Measurements from ENCODE around the gene ZSCAN10. TPM values are rescaled to one million over a fixed set of nuclear protein-coding genes. Genes with fewer than 3 reads are reported as not detected.
"Not testable (repeated sequence)": the region's sequence is repeated elsewhere in the genome, so short reads cannot be mapped to it uniquely, and the experiment has no call there.

The ZSCAN10 gene
- polyA plus RNA-seq, 1 donor = 0.66 TPM

DNA sequence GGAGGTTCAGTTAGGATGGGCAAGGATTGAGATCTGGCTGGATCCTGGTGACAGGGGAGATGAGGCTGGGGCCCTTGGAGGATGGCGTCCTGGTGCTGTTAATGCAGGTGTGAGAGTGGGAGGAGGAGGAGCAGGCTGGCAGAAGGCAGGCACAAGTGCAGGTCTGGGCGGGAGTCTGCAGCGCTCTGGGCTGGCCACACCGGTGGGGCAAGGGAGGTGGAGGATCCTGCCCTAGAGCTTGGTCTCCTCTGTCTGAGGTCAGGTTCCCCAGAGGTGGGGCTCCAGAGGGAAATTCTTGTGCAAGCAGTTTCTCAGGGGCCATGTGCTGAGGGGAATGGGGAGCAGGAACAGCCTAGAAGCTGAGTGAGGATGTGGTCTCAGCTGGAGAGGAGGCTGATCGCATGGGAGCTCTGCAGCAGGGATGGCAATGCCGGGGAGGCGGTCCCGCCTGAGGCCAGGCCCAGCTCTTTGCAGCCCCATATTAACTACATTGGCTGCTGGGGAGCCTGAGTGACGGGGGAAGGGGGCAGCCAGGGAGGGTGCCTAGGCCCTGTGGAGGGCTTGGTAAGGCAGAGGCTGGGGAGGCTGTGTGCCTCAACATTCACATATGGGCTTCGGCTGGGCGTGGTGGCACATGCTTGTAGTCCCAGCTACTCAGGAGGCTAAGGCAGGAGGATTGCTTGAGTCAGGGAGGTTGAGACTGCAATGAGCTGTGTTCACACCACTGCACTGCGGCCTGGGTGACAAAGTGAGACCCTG lies 46.3 kb downstream of the ZSCAN10 start:
- H3K36me3 ChIP-seq (ENCODE audit: control insufficient read depth, insufficient read depth, low read length); H3K4me3 ChIP-seq (ENCODE audit: low read length); H3K4me1 ChIP-seq (ENCODE audit: control insufficient read depth, insufficient read depth, low read length); H3K9me3 ChIP-seq (ENCODE audit: control insufficient read depth, low read depth, low read length); H3K27ac ChIP-seq (ENCODE audit: low read length); DNase-seq: not testable (repeated sequence)
- no CpG with 5 or more reads among the region's 12 CpGs for WGBS (ENCODE audit: insufficient coverage, low lambda C conversion rate)
- H3K27me3 ChIP-seq (ENCODE audit: control insufficient read depth, insufficient read depth, low read length) = peaks cover 31% of the 10 kb centered on the region

DNA sequence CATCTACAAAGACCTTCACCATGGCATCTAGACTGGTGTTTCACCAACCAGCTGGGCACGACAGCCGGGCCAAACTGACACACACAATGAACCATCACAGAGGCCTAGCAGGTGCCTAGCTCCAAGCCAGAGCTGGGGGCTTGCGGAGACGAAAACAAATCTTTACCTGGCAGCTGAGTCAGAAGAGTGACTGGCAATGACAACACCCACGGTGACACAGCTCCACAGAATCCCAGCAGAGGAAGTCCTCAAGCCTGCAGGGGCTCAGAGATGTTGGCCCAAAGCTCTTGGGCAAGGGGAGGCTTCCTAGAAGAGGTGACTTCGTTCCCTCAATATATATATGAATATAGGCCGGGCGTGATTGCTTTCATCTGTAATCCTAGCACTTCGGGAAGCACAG lies 47.6 kb downstream of the ZSCAN10 start:
- peaks cover 2% of the 10 kb centered on the region for H3K4me1 ChIP-seq (ENCODE audit: control insufficient read depth, insufficient read depth, low read length)
- no peak overlapping the region for H3K4me3 ChIP-seq (ENCODE audit: low read length)
- DNase-seq = no peak
- no peaks in the 10 kb centered on the region for H3K36me3 ChIP-seq (ENCODE audit: control insufficient read depth, insufficient read depth, low read length)
- peaks cover 4% of the 10 kb centered on the region for H3K9me3 ChIP-seq (ENCODE audit: control insufficient read depth, low read depth, low read length)
- no peak overlapping the region for H3K27ac ChIP-seq (ENCODE audit: low read length)
- peaks cover 44% of the 10 kb centered on the region for H3K27me3 ChIP-seq (ENCODE audit: control insufficient read depth, insufficient read depth, low read length)
- WGBS (ENCODE audit: insufficient coverage, low lambda C conversion rate) = no CpG with 5 or more reads among the region's 9 CpGs

DNA sequence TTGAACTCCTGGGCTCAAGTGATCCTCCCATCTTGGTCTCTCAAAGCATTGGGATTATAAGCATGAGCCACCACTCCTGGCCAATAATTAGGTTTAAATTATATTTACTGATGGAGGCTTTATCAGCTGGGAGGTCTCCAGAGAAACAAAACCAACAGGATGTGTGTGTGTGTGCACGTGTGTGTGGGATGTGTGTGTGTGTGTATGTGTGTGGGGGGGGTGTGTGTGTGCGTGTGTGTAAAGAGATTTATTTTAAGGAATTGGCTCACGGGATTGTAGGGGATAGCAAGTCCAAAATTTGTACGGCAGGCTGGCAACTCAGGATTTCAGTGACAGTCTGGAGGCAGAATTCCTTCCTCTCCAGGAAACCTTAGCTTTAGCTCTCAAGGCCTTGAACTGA lies 48.1 kb downstream of the ZSCAN10 start:
- peaks cover 49% of the 10 kb centered on the region for H3K27me3 ChIP-seq (ENCODE audit: control insufficient read depth, insufficient read depth, low read length)

DNA sequence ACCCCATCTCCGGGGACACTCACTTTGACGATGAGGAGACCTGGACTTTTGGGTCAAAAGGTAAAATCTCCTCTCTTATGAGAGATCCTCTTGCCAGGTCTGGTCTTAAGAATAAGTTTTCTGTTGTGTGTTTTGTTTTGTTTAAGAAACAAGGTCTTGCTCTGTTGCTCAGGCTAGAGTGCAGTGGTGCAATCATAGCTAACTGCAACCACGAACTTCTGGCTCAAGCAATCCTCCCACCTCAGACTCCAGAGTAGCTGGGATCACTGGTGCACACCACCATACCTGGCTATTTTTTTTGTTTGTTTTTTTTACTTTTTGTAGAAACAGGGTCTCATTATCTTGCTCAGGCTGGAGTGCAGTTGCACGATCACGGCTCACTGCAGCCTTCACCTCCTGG lies 48.6 kb downstream of the ZSCAN10 start:
- Histone ChIP-seq H3K4me3 (ENCODE audit: low read length) (no peak overlapping the region), H3K27me3 (ENCODE audit: control insufficient read depth, insufficient read depth, low read length) (peaks cover 54% of the 10 kb centered on the region)

More for the DNA sequence above, 48.1 kb downstream of the ZSCAN10 start:
- Histone ChIP-seq H3K4me1 (ENCODE audit: control insufficient read depth, insufficient read depth, low read length) (peaks cover 5% of the 10 kb centered on the region), H3K27ac (ENCODE audit: low read length) (no peak overlapping the region), H3K4me3 (ENCODE audit: low read length) (no peak overlapping the region), H3K9me3 (ENCODE audit: control insufficient read depth, low read depth, low read length) (peaks cover 7% of the 10 kb centered on the region), H3K36me3 (ENCODE audit: control insufficient read depth, insufficient read depth, low read length) (no peaks in the 10 kb centered on the region)
- WGBS (ENCODE audit: insufficient coverage, low lambda C conversion rate) = no CpG with 5 or more reads among the region's 4 CpGs
- no peak for DNase-seq

DNA sequence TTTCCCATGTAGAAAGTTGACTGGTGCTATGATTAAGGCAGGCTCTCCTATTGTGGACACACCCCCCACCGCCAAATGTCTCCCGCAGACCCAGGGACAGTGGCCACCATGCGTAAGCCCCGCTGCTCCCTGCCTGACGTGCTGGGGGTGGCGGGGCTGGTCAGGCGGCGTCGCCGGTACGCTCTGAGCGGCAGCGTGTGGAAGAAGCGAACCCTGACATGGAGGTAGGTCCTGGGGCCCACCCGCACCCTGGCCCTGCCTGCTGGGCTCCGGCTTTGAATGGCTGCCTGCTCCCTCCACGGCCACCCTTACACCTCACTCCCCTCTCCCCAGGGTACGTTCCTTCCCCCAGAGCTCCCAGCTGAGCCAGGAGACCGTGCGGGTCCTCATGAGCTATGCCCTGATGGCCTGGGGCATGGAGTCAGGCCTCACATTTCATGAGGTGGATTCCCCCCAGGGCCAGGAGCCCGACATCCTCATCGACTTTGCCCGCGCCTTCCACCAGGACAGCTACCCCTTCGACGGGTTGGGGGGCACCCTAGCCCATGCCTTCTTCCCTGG lies 49.1 kb downstream of the ZSCAN10 start:
- H3K9me3 ChIP-seq (ENCODE audit: control insufficient read depth, low read depth, low read length) = peaks cover 16% of the 10 kb centered on the region
- H3K27ac ChIP-seq (ENCODE audit: low read length) = no peak overlapping the region
- no peaks in the 10 kb centered on the region for H3K36me3 ChIP-seq (ENCODE audit: control insufficient read depth, insufficient read depth, low read length)
- DNase-seq = no peak
- 100% methylated on average over 3 of the region's 26 CpGs for WGBS (ENCODE audit: insufficient coverage, low lambda C conversion rate)
- H3K4me1 ChIP-seq (ENCODE audit: control insufficient read depth, insufficient read depth, low read length) = peaks cover 9% of the 10 kb centered on the region
- peaks cover 59% of the 10 kb centered on the region for H3K27me3 ChIP-seq (ENCODE audit: control insufficient read depth, insufficient read depth, low read length)
- no peak overlapping the region for H3K4me3 ChIP-seq (ENCODE audit: low read length)

More for the DNA sequence above, 48.6 kb downstream of the ZSCAN10 start:
- Histone ChIP-seq H3K4me1 (ENCODE audit: control insufficient read depth, insufficient read depth, low read length) (peaks cover 9% of the 10 kb centered on the region), H3K36me3 (ENCODE audit: control insufficient read depth, insufficient read depth, low read length) (no peaks in the 10 kb centered on the region), H3K27ac (ENCODE audit: low read length) (no peak overlapping the region), H3K9me3 (ENCODE audit: control insufficient read depth, low read depth, low read length) (peaks cover 12% of the 10 kb centered on the region)
- no peak for DNase-seq
- 72% methylated on average over 4 of the region's 5 CpGs for WGBS (ENCODE audit: insufficient coverage, low lambda C conversion rate)

DNA sequence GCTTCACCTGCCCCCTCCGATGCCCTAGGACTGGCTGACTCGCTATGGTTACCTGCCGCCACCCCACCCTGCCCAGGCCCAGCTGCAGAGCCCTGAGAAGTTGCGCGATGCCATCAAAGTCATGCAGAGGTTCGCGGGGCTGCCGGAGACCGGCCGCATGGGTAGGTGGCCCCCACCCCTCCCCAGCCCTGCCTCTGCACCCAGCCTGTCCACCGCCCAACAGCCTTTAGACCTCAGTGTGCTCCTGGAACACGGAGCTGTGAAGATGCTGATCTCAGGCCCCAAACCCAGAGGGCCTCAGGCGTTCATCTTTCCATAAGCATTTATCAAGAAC lies 51.7 kb downstream of the ZSCAN10 start:
- Histone ChIP-seq H3K27me3 (ENCODE audit: control insufficient read depth, insufficient read depth, low read length) (peaks cover 85% of the 10 kb centered on the region), H3K9me3 (ENCODE audit: control insufficient read depth, low read depth, low read length) (peaks cover 16% of the 10 kb centered on the region), H3K36me3 (ENCODE audit: control insufficient read depth, insufficient read depth, low read length) (no peaks in the 10 kb centered on the region), H3K4me1 (ENCODE audit: control insufficient read depth, insufficient read depth, low read length) (peaks cover 9% of the 10 kb centered on the region), H3K4me3 (ENCODE audit: low read length) (no peak overlapping the region), H3K27ac (ENCODE audit: low read length) (no peak overlapping the region)
- WGBS (ENCODE audit: insufficient coverage, low lambda C conversion rate) = no CpG with 5 or more reads among the region's 13 CpGs
- no peak for DNase-seq

DNA sequence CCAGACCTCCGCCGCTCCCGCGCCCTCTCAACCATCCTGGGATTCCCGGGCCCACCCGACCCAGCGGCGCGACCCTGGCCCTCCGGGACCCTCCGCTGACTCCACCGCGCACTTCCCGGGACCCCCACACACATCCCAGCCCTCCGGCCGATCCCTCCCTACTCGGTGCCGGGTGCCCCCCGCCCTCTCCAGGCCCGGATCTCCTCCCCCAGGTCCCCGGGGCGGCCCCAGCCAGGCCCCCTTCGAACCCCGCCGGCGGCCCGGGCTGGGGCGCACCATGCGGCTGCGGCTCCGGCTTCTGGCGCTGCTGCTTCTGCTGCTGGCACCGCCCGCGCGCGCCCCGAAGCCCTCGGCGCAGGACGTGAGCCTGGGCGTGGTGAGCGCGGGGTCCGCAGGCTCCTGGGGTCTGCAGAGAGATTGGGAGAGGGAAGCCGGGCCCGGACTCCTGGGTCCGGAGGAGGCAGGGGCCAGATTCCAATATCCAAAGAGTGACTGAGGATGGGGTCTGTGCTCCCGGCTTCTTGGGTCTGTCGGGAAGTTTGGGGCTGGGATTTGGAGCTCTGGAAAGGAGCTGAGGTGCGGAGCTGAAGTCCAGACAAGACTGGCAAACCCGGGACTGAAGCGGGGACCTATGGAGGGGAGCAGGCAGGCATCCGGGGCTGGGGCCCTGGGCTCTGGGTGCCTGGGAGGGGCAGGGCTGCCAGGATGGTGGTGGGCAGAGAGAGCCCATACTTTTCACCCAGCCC lies 52.3 kb downstream of the ZSCAN10 start:
- DNase-seq = no peak
- no CpG with 5 or more reads among the region's 54 CpGs for WGBS (ENCODE audit: insufficient coverage, low lambda C conversion rate)
- H3K4me1 ChIP-seq (ENCODE audit: control insufficient read depth, insufficient read depth, low read length) = peaks cover 9% of the 10 kb centered on the region
- H3K27ac ChIP-seq (ENCODE audit: low read length) = no peak overlapping the region
- no peaks in the 10 kb centered on the region for H3K36me3 ChIP-seq (ENCODE audit: control insufficient read depth, insufficient read depth, low read length)
- H3K9me3 ChIP-seq (ENCODE audit: control insufficient read depth, low read depth, low read length) = peaks cover 16% of the 10 kb centered on the region
- no peak overlapping the region for H3K4me3 ChIP-seq (ENCODE audit: low read length)
- peaks cover 86% of the 10 kb centered on the region for H3K27me3 ChIP-seq (ENCODE audit: control insufficient read depth, insufficient read depth, low read length)

DNA sequence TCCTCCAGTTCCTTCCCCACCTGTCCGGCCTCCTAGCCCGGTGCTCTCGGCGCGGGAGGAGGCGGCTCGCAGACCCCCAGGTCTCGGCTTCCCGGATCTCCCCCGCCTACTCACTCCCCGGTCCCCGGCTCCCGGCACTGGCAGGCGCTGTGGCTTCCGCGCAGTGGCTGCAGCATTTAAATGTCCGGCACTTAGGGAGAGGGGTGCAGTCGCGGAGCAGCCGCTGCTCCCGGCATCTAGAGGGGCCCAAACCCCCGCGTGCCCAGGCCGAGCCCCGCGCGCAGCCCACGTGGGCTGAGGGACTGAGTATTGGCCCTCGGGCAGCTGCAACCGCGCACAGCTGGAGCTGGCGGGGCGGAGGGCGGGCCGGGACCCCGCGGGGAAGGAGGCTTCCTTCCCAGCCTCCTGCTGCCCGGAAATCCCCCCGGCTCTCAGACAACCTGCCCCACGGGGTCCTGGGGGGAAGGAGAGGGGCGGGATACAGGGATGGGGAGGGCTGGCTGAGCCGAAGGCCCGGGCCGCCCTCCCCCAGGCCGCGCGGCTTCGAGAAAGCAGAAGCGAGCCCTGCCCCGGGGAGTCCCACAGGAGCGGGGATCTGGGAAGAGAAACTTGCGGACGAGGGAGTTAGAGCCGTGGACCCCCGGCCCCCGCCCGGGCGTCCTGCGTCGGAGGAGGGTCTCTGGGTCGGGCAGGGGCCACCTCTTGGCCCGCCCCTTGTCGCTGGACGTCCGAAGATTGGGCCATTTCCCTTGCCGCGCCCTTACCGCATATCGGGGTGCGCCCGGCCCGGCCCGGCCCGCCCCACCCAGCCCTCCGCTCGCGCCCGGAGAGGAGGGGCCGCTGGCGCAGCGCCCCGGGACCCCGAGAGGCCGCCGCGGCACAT lies 53.1 kb downstream of the ZSCAN10 start, which contains the start of gene MMP25:
MMP25 (plus strand) TSS at position 804 of the 883 bp plus-strand sequence. CDS start 357 bp downstream, outside the sequence.
- H3K4me3 ChIP-seq (ENCODE audit: low read length) = peak within 1 kb of the TSS; percentile 31
- peak in 1 of 2 donors; percentile 27 for DNase-seq
- peaks cover 91% of the 10 kb centered on the region for H3K27me3 ChIP-seq (ENCODE audit: control insufficient read depth, insufficient read depth, low read length)
- H3K36me3 ChIP-seq (ENCODE audit: control insufficient read depth, insufficient read depth, low read length) = no peaks in the 10 kb centered on the region
- H3K4me1 ChIP-seq (ENCODE audit: control insufficient read depth, insufficient read depth, low read length) = peaks cover 9% of the 10 kb centered on the region
- no CpG with 5 or more reads among the region's 86 CpGs for WGBS (ENCODE audit: insufficient coverage, low lambda C conversion rate)
- no peak within 1 kb of the TSS for H3K27ac ChIP-seq (ENCODE audit: low read length)
- peaks cover 16% of the 10 kb centered on the region for H3K9me3 ChIP-seq (ENCODE audit: control insufficient read depth, low read depth, low read length)

DNA sequence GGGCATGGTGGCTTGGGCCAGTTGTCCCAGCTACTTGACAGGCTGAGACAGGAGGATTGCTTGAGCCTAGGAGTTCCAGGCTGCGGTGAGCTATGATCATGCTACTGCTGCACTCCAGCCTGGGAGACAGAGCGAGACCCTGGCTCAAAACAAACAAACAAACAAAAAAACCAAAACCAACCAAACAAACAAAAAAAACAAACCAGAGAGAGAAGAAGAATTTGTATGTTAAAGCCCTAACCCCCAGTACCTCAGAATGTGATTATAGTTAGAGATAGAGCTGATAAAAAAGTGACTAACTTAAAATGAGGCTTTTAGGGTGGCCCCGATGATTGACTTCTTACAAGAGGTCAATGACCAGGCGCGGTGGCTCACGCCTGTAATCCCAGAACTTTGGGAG lies 54.4 kb downstream of the ZSCAN10 start:
- WGBS (ENCODE audit: insufficient coverage, low lambda C conversion rate) = 80% methylated on average over 1 of the region's 6 CpGs
- H3K36me3 ChIP-seq (ENCODE audit: control insufficient read depth, insufficient read depth, low read length) = no peaks in the 10 kb centered on the region
- H3K4me3 ChIP-seq (ENCODE audit: low read length) = no peak overlapping the region
- no peak overlapping the region for H3K27ac ChIP-seq (ENCODE audit: low read length)
- peaks cover 16% of the 10 kb centered on the region for H3K9me3 ChIP-seq (ENCODE audit: control insufficient read depth, low read depth, low read length)
- peaks cover 83% of the 10 kb centered on the region for H3K27me3 ChIP-seq (ENCODE audit: control insufficient read depth, insufficient read depth, low read length)
- peaks cover 9% of the 10 kb centered on the region for H3K4me1 ChIP-seq (ENCODE audit: control insufficient read depth, insufficient read depth, low read length)
- no peak for DNase-seq

DNA sequence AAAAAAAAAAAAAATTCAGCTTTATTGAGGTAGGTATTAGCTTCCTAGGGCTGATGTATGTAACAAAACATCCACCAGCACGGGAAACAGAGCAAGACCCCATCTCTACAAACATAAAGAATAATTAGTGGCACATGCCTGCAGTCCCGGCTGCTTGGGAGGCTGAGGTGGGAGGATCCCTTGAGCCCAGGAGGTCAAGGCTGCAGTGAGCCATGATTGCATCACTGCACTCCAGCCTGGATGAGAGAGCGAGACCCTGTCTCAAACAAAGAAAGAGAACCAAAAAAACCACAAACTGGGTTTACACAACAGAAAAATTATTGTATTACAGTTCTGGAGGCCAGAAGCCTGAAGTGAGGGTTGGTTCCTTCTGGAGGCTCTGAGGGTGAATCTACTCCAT lies 56.7 kb downstream of the ZSCAN10 start:
- Histone ChIP-seq H3K4me1 (ENCODE audit: control insufficient read depth, insufficient read depth, low read length) (peaks cover 25% of the 10 kb centered on the region), H3K36me3 (ENCODE audit: control insufficient read depth, insufficient read depth, low read length) (no peaks in the 10 kb centered on the region), H3K9me3 (ENCODE audit: control insufficient read depth, low read depth, low read length) (peaks cover 15% of the 10 kb centered on the region), H3K27me3 (ENCODE audit: control insufficient read depth, insufficient read depth, low read length) (peaks cover 66% of the 10 kb centered on the region), H3K27ac (ENCODE audit: low read length) (no peak overlapping the region), H3K4me3 (ENCODE audit: low read length) (no peak overlapping the region)
- no CpG with 5 or more reads among the region's 3 CpGs for WGBS (ENCODE audit: insufficient coverage, low lambda C conversion rate)
- no peak for DNase-seq
